ENCODE data around the gene AP1S1. TPM values are rescaled to one million over a fixed set of nuclear protein-coding genes. Genes with fewer than 3 reads are reported as not detected.

AP1S1 gene
- total and polyA plus RNA-seq, 2 of the 13 experiments (the other 11 are each of a cell fraction or from before 2014, with no cell fraction given), result 57.5 to 68.1 TPM

GRCh38 chr7:101201695-101202602 is 47.7 kb downstream of the AP1S1 start (continued):
- TF ChIP-seq ZNF563 (CRISPR knock-in tag; IDR thresholded peaks at IDR 0.05) (peak; percentile 74; the same call in 1 of the 2 replicates), AGO1 (IDR thresholded peaks at IDR 0.05; ENCODE audit: low read depth, low read length, poor library complexity, severe bottlenecking) (peak; percentile 44), ZNF225 (CRISPR knock-in tag; IDR thresholded peaks at IDR 0.05) (peak; percentile 47; the same call in 1 of the 2 replicates), EZH2 (conservative IDR thresholded peaks at IDR 0.05; ENCODE audit: low read depth, low read length) (no peak), ZNF296 (CRISPR knock-in tag; conservative IDR thresholded peaks at IDR 0.05) (0 out of 2 replicates have a peak, but pooled peaks have one; percentile 56), FLYWCH1 (CRISPR knock-in tag; IDR thresholded peaks at IDR 0.05) (no peak), ZNF713 (CRISPR knock-in tag; IDR thresholded peaks at IDR 0.05) (0 out of 2 replicates have a peak, but pooled peaks have one; percentile 56), SMC3 (IDR thresholded peaks at IDR 0.05; ENCODE audit: low read length) (no peak), ZNF543 (CRISPR knock-in tag; IDR thresholded peaks at IDR 0.05) (peak; percentile 84; the same call in 1 of the 2 replicates), U2AF2 (IDR thresholded peaks at IDR 0.05; ENCODE audit: low read depth, low read length) (no peak), ZNF550 (CRISPR knock-in tag; IDR thresholded peaks at IDR 0.05; ENCODE audit: borderline replicate concordance) (0 out of 2 replicates have a peak, but pooled peaks have one; percentile 56), ZNF143 (CRISPR knock-in tag; IDR thresholded peaks at IDR 0.05) (peak; percentile 17; the same call in 1 of the 2 replicates), ZNF776 (CRISPR knock-in tag; IDR thresholded peaks at IDR 0.05) (peak; percentile 97), SRSF1 (optimal IDR thresholded peaks at IDR 0.05; ENCODE audit: low read depth, low read length) (no peak), HMGXB4 (CRISPR knock-in tag; IDR thresholded peaks at IDR 0.05; ENCODE audit: borderline replicate concordance in 1 of 2, low read depth in 1 of 2) (peak; percentile 63 to 87; a peak in 2 of 4 replicates)
- TF ChIP-seq, protein P1, sequence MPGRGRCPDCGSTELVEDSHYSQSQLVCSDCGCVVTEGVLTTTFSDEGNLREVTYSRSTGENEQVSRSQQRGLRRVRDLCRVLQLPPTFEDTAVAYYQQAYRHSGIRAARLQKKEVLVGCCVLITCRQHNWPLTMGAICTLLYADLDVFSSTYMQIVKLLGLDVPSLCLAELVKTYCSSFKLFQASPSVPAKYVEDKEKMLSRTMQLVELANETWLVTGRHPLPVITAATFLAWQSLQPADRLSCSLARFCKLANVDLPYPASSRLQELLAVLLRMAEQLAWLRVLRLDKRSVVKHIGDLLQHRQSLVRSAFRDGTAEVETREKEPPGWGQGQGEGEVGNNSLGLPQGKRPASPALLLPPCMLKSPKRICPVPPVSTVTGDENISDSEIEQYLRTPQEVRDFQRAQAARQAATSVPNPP (CRISPR knock-in tag; IDR thresholded peaks at IDR 0.05), result peak; percentile 58; the same call in 1 of the 2 replicates
- TF ChIP-seq, protein P2, sequence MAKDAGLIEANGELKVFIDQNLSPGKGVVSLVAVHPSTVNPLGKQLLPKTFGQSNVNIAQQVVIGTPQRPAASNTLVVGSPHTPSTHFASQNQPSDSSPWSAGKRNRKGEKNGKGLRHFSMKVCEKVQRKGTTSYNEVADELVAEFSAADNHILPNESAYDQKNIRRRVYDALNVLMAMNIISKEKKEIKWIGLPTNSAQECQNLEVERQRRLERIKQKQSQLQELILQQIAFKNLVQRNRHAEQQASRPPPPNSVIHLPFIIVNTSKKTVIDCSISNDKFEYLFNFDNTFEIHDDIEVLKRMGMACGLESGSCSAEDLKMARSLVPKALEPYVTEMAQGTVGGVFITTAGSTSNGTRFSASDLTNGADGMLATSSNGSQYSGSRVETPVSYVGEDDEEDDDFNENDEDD (CRISPR knock-in tag; IDR thresholded peaks at IDR 0.05; ENCODE audit: borderline replicate concordance), result peak; percentile 57; the same call in 1 of the 2 replicates
- TF ChIP-seq, protein P3, sequence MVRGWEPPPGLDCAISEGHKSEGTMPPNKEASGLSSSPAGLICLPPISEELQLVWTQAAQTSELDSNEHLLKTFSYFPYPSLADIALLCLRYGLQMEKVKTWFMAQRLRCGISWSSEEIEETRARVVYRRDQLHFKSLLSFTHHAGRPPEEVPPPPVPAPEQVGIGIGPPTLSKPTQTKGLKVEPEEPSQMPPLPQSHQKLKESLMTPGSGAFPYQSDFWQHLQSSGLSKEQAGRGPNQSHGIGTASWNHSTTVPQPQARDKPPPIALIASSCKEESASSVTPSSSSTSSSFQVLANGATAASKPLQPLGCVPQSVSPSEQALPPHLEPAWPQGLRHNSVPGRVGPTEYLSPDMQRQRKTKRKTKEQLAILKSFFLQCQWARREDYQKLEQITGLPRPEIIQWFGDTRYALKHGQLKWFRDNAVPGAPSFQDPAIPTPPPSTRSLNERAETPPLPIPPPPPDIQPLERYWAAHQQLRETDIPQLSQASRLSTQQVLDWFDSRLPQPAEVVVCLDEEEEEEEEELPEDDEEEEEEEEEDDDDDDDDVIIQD (CRISPR knock-in tag; IDR thresholded peaks at IDR 0.05; ENCODE audit: low read depth), result no peak
- TF ChIP-seq, protein P4, sequence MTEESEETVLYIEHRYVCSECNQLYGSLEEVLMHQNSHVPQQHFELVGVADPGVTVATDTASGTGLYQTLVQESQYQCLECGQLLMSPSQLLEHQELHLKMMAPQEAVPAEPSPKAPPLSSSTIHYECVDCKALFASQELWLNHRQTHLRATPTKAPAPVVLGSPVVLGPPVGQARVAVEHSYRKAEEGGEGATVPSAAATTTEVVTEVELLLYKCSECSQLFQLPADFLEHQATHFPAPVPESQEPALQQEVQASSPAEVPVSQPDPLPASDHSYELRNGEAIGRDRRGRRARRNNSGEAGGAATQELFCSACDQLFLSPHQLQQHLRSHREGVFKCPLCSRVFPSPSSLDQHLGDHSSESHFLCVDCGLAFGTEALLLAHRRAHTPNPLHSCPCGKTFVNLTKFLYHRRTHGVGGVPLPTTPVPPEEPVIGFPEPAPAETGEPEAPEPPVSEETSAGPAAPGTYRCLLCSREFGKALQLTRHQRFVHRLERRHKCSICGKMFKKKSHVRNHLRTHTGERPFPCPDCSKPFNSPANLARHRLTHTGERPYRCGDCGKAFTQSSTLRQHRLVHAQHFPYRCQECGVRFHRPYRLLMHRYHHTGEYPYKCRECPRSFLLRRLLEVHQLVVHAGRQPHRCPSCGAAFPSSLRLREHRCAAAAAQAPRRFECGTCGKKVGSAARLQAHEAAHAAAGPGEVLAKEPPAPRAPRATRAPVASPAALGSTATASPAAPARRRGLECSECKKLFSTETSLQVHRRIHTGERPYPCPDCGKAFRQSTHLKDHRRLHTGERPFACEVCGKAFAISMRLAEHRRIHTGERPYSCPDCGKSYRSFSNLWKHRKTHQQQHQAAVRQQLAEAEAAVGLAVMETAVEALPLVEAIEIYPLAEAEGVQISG (CRISPR knock-in tag; IDR thresholded peaks at IDR 0.05), result peak; percentile 74

Data from HepG2 (cell line).